BE2C (cell line): ENCODE data around the gene TMEM72.
A peak's percentile ranks its signal among the peaks of the same experiment; 100 is the strongest.

Source experiments
- DNase-seq: peaks from one replicate; pipeline ENCODE4 v3.0.0-alpha.2; 2020
- H3K27me3 ChIP-seq: fragments of 250-450 bp; sonication (Bioruptor Pico); 2 replicates; pipeline ENCODE4 v1.5.1; 2020; ENCODE audit warnings: mild to moderate bottlenecking
- H3K36me3 ChIP-seq: fragments of 250-450 bp; sonication (Bioruptor Pico); 2 replicates; pipeline ENCODE4 v1.5.1; 2020; ENCODE audit warnings: mild to moderate bottlenecking
- H3K4me1 ChIP-seq: fragments of 250-450 bp; sonication (Bioruptor Pico); 2 replicates; pipeline ENCODE4 v1.5.1; 2020
- H3K4me3 ChIP-seq: 2 replicates; pipeline ENCODE4 v1.5.1; 2011; ENCODE audit warnings: low read depth, low read length
- H3K9me3 ChIP-seq: fragments of 250-450 bp; sonication (Bioruptor Pico); 2 replicates; pipeline ENCODE4 v1.5.1; 2020
- TF ChIP-seq, protein P1 (sequence below): IDR thresholded peaks from 2 replicates; pipeline ENCODE4 v1.5.1; 2012; ENCODE audit warnings: mild to moderate bottlenecking, low read depth, low read length

Gene TMEM72

GRCh38 chr10:44899450-44900080, 11.6 kb upstream of the TMEM72 start:
- Histone ChIP-seq H3K4me1 (no peaks in the 10 kb centered on the region; the same call in 1 of the 2 replicates), H3K27me3 (no peaks in the 10 kb centered on the region), H3K9me3 (no peaks in the 10 kb centered on the region), H3K4me3 (no peak overlapping the region), H3K36me3 (no peaks in the 10 kb centered on the region)
- TF ChIP-seq, protein P1, sequence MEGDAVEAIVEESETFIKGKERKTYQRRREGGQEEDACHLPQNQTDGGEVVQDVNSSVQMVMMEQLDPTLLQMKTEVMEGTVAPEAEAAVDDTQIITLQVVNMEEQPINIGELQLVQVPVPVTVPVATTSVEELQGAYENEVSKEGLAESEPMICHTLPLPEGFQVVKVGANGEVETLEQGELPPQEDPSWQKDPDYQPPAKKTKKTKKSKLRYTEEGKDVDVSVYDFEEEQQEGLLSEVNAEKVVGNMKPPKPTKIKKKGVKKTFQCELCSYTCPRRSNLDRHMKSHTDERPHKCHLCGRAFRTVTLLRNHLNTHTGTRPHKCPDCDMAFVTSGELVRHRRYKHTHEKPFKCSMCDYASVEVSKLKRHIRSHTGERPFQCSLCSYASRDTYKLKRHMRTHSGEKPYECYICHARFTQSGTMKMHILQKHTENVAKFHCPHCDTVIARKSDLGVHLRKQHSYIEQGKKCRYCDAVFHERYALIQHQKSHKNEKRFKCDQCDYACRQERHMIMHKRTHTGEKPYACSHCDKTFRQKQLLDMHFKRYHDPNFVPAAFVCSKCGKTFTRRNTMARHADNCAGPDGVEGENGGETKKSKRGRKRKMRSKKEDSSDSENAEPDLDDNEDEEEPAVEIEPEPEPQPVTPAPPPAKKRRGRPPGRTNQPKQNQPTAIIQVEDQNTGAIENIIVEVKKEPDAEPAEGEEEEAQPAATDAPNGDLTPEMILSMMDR: no peak
- DNase-seq: no peak

GRCh38 chr10:44902941-44903545, 8.1 kb upstream of the TMEM72 start:
- peak; percentile 56 for DNase-seq
- Histone ChIP-seq H3K4me3 (no peak overlapping the region), H3K4me1 (no peaks in the 10 kb centered on the region; the same call in 1 of the 2 replicates)

DNA sequence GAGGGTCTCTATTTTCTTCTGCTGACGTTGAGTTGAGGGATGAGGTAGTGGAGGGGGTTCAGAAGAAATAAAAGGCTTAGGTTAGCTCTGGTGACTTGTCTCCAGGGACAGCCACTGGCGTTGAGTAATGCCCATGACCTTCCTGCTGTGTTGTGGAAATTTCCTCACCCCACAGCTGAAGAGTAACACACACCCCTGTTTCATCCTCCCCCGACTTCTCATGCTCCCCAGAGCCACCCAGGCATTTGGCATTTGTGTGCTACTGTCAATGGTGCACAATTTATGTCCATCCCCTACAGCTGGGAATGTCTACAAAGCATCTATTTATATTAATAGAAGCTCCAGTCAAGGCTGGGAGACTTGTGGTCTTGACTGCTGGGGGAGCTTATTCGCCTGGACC, 4.7 kb upstream of the TMEM72 start:
- no peaks in the 10 kb centered on the region for H3K36me3 ChIP-seq
- H3K9me3 ChIP-seq: no peaks in the 10 kb centered on the region
- no peaks in the 10 kb centered on the region for H3K27me3 ChIP-seq
- no peak for DNase-seq
- H3K4me3 ChIP-seq: no peak overlapping the region
- no peaks in the 10 kb centered on the region; the same call in 1 of the 2 replicates for H3K4me1 ChIP-seq
- TF ChIP-seq, protein P1: no peak

More at GRCh38 chr10:44902941-44903545, 8.1 kb upstream of the TMEM72 start:
- TF ChIP-seq, protein P1: no peak
- no peaks in the 10 kb centered on the region for H3K36me3 ChIP-seq
- no peaks in the 10 kb centered on the region for H3K27me3 ChIP-seq
- H3K9me3 ChIP-seq: no peaks in the 10 kb centered on the region

GRCh38 chr10:44907556-44907955, 3.6 kb upstream of the TMEM72 start:
- no peaks in the 10 kb centered on the region for H3K27me3 ChIP-seq
- no peaks in the 10 kb centered on the region for H3K9me3 ChIP-seq
- H3K36me3 ChIP-seq: no peaks in the 10 kb centered on the region
- TF ChIP-seq, protein P1: no peak
- DNase-seq: no peak
- no peaks in the 10 kb centered on the region; the same call in 1 of the 2 replicates for H3K4me1 ChIP-seq
- H3K4me3 ChIP-seq: no peak overlapping the region

DNA sequence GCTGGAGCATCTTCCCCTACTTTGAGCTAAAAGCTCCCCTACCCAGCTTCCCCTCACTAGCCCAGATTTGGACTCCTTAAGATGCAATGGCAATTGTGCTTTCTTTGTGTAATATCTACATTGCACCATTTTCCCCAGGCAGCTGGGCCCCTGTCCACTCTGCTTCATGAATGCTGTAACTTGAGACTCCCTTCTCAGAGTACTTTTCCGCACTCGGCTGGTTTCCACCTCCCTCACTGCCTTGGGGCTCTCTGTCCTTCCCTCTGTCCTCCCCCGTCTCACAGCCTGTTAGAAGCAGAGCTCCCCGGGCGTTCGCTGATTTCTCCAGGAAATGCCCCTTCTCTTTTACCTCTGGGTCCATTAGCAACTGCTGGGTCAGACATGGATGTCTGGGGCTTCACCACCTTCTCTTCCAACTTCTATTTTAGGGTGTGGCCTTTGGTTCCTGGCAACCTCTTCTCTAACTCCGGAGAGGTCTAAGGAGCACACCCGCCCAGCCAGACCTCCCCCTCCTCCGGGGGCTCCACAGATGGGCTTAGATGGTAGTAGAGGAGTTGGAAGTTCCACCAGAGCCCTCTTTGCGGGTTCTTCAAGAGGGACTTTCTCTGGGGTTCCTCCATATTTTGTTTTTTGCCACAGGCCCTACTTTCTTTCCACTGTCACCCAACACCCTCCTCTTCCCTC, 2.9 kb upstream of the TMEM72 start:
- Histone ChIP-seq H3K4me3 (no peak overlapping the region), H3K36me3 (no peaks in the 10 kb centered on the region), H3K4me1 (no peaks in the 10 kb centered on the region; the same call in 1 of the 2 replicates), H3K9me3 (no peaks in the 10 kb centered on the region), H3K27me3 (no peaks in the 10 kb centered on the region)
- TF ChIP-seq, protein P1: no peak
- DNase-seq: no peak
